Fibroblast of gingiva (primary cell): ENCODE measurements around the gene DERA.
A peak's percentile ranks its signal among the peaks of the same experiment; 100 is the strongest.
"Not testable (repeated sequence)": the region's sequence is repeated elsewhere in the genome, so short reads cannot be mapped to it uniquely, and the experiment has no call there.

Experiments
- DNase-seq: peaks from one replicate; pipeline ENCODE4 v3.0.0-alpha.2; 2011; ENCODE audit warnings: low read depth

The DERA gene

DNA sequence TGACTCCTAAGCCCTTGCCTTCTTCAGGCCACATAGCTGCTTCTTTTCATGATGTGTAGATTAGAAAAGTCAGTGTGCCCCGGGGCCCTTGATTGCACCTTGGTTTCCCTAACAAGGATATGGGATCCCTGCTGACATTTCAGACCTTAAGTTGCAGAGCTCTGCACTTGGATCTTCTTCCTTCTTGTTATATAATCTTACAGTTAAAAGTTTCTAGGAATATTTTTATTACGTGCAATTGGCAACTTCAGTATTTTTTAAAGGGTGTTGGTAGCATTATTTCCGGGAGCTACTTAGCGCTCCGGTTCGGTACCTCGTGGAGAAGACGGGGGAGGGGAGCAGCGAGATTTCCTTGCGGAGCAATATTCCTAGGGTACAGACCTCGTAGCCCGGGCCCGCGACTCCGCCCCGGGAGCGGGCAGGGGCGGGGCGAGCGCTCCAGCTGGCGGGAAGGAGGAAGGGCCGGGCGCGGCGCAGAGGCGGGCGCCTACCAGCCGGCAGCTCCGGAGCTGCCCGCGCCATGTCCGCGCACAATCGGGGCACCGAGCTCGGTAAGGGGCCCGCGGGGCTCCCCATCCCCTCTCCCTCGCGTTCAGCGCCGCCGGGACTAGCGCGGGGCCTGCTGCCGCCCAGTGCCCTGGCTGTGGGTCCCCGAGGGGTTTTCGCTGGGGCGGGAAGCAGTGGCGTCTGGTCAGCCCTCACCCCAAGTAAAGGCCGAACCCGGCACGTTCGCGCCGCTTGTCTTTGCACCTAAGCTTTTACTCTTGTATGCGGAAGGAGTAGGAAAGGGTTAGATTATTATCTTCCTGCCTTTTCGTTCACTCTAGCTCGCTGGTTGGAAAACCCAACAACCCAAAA lies at the start of gene DERA:
Gene DERA, plus strand, starts transcription at position 469 of the 858 bp plus-strand sequence. Its CDS starts 52 bp downstream, at position 521.
- DNase-seq: peak; percentile 72

DNA sequence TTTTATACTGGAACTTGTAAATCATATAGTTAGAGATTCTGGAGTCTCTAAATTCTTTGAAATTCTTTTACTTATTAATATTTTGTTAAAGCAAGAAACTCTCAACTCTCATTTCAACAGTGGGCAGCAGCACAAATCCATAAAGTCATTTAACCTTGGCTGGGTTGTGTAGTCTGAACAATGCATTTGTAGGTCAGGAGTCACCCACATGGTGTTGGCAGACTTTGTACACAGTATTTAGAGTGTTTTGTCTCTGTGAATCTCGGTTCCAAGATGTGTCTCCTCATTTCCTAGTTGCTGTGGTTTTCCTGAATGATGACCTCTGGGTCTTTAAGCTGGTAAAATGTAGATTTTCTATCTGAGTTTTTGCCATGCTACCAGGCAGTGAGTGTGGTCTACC lies 49.7 kb upstream of the DERA start:
- peak; percentile 10 for DNase-seq

DNA sequence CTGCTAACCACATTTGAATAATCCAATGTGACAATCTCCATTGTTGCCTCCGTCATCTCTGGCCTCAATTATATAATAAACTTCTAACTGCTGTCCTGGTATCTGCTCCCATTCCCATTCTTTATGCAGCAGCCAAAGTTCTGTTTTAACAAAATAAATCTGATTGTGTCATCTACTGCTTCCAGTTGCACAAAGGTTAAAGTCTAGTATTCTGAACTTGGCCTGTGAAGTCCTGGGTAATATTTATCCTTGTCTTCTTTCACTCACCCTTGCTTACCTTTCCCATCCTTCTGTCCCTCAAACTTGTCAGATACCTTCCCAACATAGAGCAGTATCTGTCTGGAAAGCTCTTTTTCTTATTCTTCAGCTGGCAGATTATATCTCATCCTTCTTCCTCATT lies 48.3 kb upstream of the DERA start:
- no peak for DNase-seq

DNA sequence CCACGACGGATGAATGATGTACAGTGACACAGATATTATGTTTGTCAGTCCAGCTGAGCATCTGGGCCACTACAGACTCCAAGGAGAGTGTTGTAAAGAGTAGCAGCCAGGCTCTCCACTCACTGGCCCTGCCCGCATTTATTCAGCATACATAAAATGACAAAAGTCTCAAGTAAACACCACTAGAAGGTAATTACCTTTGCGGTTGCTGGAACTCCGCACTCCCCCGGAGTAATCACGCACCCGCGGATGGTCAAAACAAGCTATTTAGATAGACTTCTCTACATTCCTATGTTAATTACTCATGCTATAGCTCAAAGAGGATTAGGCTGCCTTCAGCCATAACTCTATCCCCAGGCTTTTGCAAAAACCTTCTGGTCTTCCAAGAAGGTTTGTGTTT lies 47.8 kb upstream of the DERA start:
- DNase-seq: no peak

DNA sequence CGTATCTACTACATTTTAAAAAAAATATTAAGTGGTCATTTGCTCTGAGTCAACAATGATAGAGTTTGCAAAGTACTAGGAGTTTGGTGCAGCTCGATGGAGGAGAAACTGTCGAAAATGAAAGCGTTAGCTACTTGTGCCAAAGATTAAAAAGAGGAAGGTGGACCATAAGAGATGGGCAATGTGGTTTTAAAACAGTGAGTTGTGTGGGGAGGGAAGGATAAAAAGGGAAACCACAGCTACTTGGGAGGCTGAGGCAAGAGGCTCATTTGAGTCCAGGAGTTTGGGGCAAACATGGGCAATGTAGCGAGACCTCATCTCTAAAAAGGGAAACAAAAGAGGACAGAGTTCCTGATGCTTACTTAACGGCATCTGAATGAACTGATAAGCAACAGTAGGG lies 47.1 kb upstream of the DERA start:
- no peak for DNase-seq

GRCh38 chr12:15868186-15868585 lies 42.9 kb upstream of the DERA start:
- DNase-seq: no peak

- DNase-seq: no peak
Measured at GRCh38 chr12:15873556-15873955, 37.6 kb upstream of the DERA start.

GRCh38 chr12:15874556-15875145 lies 36.5 kb upstream of the DERA start:
- DNase-seq: not testable (repeated sequence)

GRCh38 chr12:15875863-15876262 lies 35.3 kb upstream of the DERA start:
- no peak for DNase-seq

DNA sequence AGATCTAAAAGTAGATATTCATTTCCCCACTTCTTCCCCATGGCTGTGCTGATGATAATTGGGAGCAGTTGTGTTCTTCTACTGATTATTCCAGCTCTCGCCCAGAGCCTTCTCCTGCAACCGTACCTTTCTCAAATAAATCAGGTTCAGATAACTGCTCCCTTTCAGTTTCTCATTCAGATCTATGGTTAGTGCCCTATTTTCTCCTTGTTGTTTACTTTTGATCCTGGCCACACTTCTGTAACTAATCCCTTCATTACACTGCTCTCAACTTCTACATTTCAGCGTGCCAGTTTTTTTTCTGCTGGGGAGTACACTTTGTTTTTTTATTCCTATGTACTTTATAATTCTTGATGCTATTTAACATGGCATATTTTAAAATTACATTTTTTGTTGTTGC lies 31.7 kb upstream of the DERA start:
- DNase-seq: no peak

- DNase-seq: no peak
Measured at GRCh38 chr12:15880721-15881120, 30.4 kb upstream of the DERA start.

DNA sequence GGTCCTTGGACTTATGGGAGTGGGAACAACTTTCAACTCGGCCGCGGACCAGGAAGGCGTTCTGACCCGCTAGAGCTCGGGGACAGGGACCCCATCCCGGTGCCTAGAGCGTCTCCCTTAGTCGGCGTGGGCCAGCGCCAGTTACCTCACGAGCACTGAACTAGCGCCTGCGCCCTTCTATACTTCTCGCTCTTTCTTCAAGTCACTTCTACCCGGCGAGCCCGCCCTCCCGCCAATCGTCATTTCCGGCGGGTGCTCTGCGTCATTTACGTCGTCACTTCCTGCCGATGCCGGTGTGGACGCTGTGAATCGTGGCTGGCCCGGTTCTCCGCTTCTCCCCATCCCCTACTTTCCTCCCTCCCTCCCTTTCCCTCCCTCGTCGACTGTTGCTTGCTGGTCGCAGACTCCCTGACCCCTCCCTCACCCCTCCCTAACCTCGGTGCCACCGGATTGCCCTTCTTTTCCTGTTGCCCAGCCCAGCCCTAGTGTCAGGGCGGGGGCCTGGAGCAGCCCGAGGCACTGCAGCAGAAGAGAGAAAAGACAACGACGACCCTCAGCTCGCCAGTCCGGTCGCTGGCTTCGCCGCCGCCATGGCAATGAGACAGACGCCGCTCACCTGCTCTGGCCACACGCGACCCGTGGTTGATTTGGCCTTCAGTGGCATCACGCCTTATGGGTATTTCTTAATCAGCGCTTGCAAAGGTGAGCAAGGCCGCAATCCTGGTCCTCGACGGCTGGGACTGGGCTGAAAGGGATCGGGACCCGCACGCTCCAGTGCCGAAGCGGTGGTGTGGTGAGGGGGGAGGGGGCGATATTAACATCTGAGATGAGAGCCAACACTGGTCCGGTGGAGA lies 28.8 kb upstream of the DERA start, which contains the start of gene STRAP:
Gene STRAP, plus strand, starts transcription at position 270 of the 854 bp plus-strand sequence. Its CDS starts 321 bp downstream, at position 591.
- DNase-seq: peak; percentile 97

DNA sequence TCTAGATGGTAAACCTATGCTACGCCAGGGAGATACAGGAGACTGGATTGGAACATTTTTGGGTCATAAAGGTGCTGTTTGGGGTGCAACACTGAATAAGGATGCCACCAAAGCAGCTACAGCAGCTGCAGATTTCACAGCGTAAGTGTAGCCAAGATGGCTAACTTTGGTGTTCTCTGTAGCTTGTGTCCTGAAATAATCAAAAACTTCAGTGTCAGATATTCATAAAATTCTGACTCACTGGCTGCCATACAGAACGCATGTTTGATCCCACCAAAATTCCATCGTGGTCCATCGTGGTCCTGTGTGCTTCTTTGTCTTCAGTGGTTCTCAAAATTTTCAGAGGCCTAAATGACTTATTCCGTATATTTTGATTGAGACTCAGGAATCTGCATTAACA lies 27.6 kb upstream of the DERA start:
- DNase-seq: no peak

DNA sequence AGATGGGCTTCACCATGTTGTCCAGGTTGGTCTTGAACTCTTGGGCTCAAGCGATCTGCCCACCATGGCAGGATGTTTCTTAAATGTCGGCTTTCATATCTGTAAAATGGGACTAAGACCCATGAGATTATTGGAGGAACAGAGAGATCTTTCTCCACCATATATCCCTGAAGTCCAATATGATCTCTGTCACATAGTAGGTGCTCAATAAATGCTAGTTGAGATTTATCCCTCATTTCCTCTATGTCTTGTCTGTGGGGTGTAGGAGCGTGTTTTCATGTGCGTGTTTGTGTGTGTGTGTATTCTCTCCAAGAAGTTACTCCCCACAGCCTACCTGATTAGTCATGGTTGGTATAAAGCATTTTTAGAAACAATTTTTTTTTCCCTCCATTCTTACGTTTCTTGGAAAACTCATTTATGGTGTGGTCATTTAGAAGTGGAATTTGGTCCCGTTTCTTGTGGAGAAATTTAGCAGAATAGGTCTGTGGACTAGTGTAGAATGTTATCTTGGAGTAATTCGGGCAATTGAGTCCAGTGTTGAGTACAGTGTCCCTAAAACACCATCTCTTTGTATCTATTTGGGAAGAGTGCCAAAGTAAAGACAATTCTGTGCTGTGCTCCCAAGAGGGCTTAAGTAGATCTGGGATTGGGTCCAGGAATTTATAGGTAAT lies 24.6 kb upstream of the DERA start:
- DNase-seq: no peak

DNA sequence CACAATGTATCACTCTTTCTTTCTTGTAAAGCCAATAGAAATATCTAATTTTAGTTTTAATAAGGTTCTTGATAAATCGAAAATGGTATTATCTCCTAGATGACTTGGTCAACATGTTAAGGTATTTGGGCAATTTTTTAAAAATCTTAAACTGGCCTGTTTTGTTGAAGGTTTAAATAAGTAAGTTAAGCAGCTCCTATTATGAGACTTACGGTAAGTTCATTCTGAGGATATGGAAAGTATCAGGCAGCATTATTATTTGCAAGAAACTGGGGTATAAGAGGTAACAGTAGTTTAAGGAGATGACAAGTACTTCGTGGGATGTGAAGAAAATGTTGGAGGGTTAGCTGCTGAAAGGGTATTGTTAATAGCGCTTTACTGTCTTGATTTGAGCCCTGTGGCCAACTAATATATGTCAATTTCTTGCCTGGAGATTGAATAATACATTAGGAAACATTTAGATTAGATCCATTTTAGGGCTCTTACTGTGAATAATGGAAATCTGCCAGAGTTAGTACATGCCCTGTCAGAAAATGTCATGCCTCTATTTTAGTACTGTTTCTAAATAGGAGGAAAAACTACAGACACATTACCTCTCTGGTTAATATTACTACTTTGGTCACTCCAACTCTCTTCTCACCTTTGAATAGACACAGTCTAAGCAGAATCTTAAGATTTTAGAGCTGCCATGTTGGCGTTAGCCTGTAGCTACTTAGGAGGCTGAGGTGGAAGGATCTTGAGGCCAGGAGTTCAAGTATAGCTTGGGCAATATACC lies 23.9 kb upstream of the DERA start:
- no peak for DNase-seq

DNA sequence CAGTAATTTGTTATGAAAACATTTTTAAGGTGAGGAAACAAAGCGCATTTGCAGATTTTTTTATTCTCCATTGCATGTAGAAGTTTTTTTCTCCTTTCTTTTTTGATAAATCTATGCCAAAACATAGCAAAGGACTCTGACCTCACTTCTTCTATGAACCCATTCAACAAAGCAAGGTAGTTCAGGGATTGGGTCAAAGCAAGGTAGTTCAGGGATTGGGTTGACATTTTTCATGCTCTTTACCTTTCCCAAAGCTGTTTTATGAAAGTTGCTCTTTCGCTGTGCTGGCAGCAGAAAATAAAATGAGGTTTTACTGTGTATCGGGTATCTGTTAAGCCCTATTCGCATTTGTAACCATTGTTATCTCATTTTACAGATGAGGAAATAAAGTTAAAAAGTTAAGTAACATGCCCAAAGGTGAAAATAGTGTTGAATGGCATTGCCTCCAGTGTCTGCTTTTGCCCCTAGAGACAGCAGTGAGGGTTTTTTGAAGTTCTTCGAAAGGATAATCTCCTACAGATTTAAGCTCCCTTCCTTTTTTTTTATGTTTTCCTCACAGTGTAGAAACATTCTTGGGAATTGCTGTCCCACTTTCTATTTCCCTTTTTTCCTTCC lies 18.4 kb upstream of the DERA start:
- DNase-seq: no peak

DNA sequence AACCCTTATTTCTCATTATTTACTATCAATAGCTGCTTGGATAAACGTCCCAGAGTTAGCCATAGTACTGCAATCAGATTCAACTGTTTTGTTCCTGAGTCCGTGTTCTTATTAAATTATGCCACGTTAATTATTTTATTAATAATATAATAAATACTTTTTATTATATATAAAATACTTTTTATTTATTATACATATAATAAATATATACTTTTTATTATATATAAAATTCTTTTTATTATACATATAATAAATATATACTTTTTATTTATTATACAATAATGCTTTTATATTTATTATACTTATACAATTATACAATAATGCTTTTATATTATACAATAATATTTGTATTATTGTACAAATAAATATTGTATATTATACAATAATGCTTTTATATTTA lies 17.9 kb upstream of the DERA start:
- no peak for DNase-seq

- DNase-seq: no peak
Measured at GRCh38 chr12:15896867-15897266, 14.3 kb upstream of the DERA start.

DNA sequence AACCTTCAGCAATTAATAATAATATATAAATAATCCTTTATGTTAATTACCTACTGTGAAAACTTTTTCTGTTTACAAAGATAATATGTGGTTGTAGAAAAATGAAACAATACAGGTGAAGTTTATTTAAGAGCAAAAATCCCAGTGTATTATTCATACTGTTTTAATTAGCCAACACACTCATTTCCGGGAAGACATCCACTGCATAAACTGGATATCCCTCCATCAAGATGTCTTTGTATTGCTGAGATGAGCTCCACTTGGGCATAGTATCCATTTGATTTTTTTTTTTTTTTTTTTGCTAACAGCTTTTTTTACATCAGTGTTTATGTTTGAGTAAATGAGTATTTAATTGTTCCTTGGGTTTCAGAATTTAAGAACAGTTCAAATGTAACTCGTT lies 13.7 kb upstream of the DERA start:
- peak; percentile 31 for DNase-seq

- no peak for DNase-seq
Measured at GRCh38 chr12:15899282-15899870, 11.8 kb upstream of the DERA start.
